Vagina (tissue), 2 donors: ENCODE measurements around the gene EXOC1L.

ENCODE experiments used
- CTCF ChIP-seq, 3 experiments: fragments of 450-650 bp in 2 of 3; fragments of 200-600 bp in 1 of 3; sonication (generic) in 1 of 3; IDR thresholded peaks; one replicate each; pipeline ENCODE4 v1.5.1; 2017 to 2019; ENCODE audit warnings: antibody characterized with exemption in 3 of 3, mild to moderate bottlenecking in 2 of 3, moderate library complexity in 2 of 3
- POLR2A ChIP-seq, 2 donors: fragments of 450-650 bp; IDR thresholded peaks; one replicate each; pipeline ENCODE4 v1.6.1; 2017; ENCODE audit warnings: antibody characterized with exemption in 2 of 2, mild to moderate bottlenecking in 2 of 2, moderate library complexity in 2 of 2
- POLR2AphosphoS5 ChIP-seq, 2 donors: sonication (generic); formaldehyde crosslinking; IDR thresholded peaks; one replicate each; pipeline ENCODE4 v1.9.0; 2017; ENCODE audit warnings: antibody characterized with exemption in 2 of 2, mild to moderate bottlenecking in 2 of 2, low read depth in 1 of 2; ENCODE audit not compliant: insufficient read depth in 1 of 2

- TF ChIP-seq CTCF (IDR thresholded peaks at IDR 0.05) (no peak), POLR2AphosphoS5 (IDR thresholded peaks at IDR 0.05; ENCODE audit: insufficient read depth in 1 of 2, low read depth in 1 of 2) (no peak), POLR2A (IDR thresholded peaks at IDR 0.05) (no peak)
Measured at GRCh38 chr4:55808186-55808585, 11.4 kb upstream of the EXOC1L start.
